H9 (cell line): ENCODE measurements around the gene ANKRD40. TPM values are rescaled to one million over a fixed set of nuclear protein-coding genes. Genes with fewer than 3 reads are reported as not detected.

Experiments used
- DNase-seq: peaks from one replicate; pipeline ENCODE4 v3.0.0-alpha.2; 2017
- H2AFZ ChIP-seq: one replicate; pipeline ENCODE4 v1.6.1; 2013; ENCODE audit warnings: mild to moderate bottlenecking, low read length, control low read depth, moderate library complexity
- H2AK5ac ChIP-seq: 2 replicates; pipeline ENCODE4 v1.6.1; 2013; ENCODE audit warnings: low read length, control low read depth, mixed read lengths; ENCODE audit not compliant: insufficient read length
- H2BK120ac ChIP-seq: one replicate; pipeline ENCODE4 v1.6.1; 2013; ENCODE audit warnings: low read depth, mild to moderate bottlenecking, low read length, control low read depth, inconsistent platforms; ENCODE audit not compliant: poor library complexity, severe bottlenecking
- H2BK12ac ChIP-seq: 2 replicates; pipeline ENCODE4 v1.6.1; 2013; ENCODE audit warnings: low read length, control low read depth, mixed read lengths, low read depth; ENCODE audit not compliant: insufficient read length
- H2BK15ac ChIP-seq: 2 replicates; pipeline ENCODE4 v1.6.1; 2013; ENCODE audit warnings: low read depth, low read length, control low read depth
- H2BK20ac ChIP-seq: one replicate; pipeline ENCODE4 v1.6.1; 2013; ENCODE audit warnings: low read depth, mild to moderate bottlenecking, low read length, control low read depth, inconsistent platforms; ENCODE audit not compliant: poor library complexity, severe bottlenecking
- H2BK5ac ChIP-seq: 2 replicates; pipeline ENCODE4 v1.6.1; 2013; ENCODE audit warnings: low read length, control low read depth, mixed read lengths; ENCODE audit not compliant: insufficient read length
- H3K14ac ChIP-seq: 2 replicates; pipeline ENCODE4 v1.6.1; 2013; ENCODE audit warnings: low read length, control low read depth; ENCODE audit not compliant: insufficient read depth
- H3K18ac ChIP-seq: 2 replicates; pipeline ENCODE4 v1.6.1; 2013; ENCODE audit warnings: low read depth, mild to moderate bottlenecking, mixed read lengths, low read length, control low read depth; ENCODE audit not compliant: insufficient read length
- H3K23ac ChIP-seq: 2 replicates; pipeline ENCODE4 v1.6.1; 2013; ENCODE audit warnings: low read length, control low read depth, mixed read lengths, low read depth; ENCODE audit not compliant: insufficient read length
- H3K23me2 ChIP-seq: 2 replicates; pipeline ENCODE4 v1.6.1; 2013; ENCODE audit warnings: low read depth, mild to moderate bottlenecking, mixed read lengths, low read length, control low read depth; ENCODE audit not compliant: insufficient read length, poor library complexity, severe bottlenecking
- H3K27ac ChIP-seq: 2 replicates; pipeline ENCODE4 v1.5.1; 2013; ENCODE audit warnings: low read length, control low read depth, mixed read lengths, low read depth; ENCODE audit not compliant: insufficient read length
- H3K27me3 ChIP-seq: 2 replicates; pipeline ENCODE4 v1.6.1; 2013; ENCODE audit warnings: low read length, control low read depth, inconsistent platforms; ENCODE audit not compliant: insufficient read depth
- H3K4ac ChIP-seq: 2 replicates; pipeline ENCODE4 v1.6.1; 2013; ENCODE audit warnings: low read depth, mild to moderate bottlenecking, control low read depth, inconsistent platforms, low read length, moderate library complexity
- H3K4me1 ChIP-seq: 2 replicates; pipeline ENCODE4 v1.6.1; 2013; ENCODE audit warnings: low read length, control low read depth, inconsistent platforms; ENCODE audit not compliant: insufficient read depth
- H3K4me2 ChIP-seq: 2 replicates; pipeline ENCODE4 v1.6.1; 2013; ENCODE audit warnings: low read length, control low read depth, mixed read lengths; ENCODE audit not compliant: insufficient read length, insufficient read depth
- H3K56ac ChIP-seq: 2 replicates; pipeline ENCODE4 v1.6.1; 2013; ENCODE audit warnings: low read depth, mild to moderate bottlenecking, mixed read lengths, low read length, control low read depth; ENCODE audit not compliant: insufficient read length
- H3K79me1 ChIP-seq: 2 replicates; pipeline ENCODE4 v1.6.1; 2013; ENCODE audit warnings: low read depth, mild to moderate bottlenecking, moderate library complexity, low read length, control low read depth, inconsistent platforms; ENCODE audit not compliant: insufficient read depth, poor library complexity, severe bottlenecking
- H3K79me2 ChIP-seq: 2 replicates; pipeline ENCODE4 v1.6.1; 2013; ENCODE audit warnings: low read length, control low read depth, inconsistent platforms; ENCODE audit not compliant: insufficient read depth
- H3K9ac ChIP-seq: 2 replicates; pipeline ENCODE4 v1.6.1; 2013; ENCODE audit warnings: low read length, control low read depth, mixed read lengths; ENCODE audit not compliant: insufficient read length; ENCODE audit errors: extremely low read depth
- H3K9me3 ChIP-seq: one replicate; pipeline ENCODE4 v1.6.1; 2013; ENCODE audit warnings: low read depth, low read length, inconsistent platforms; ENCODE audit not compliant: control insufficient read depth
- H3T11ph ChIP-seq: one replicate; pipeline ENCODE4 v1.6.1; 2013; ENCODE audit warnings: mild to moderate bottlenecking, low read length, control low read depth, inconsistent platforms
- H4K20me1 ChIP-seq: one replicate; pipeline ENCODE4 v1.6.1; 2013; ENCODE audit not compliant: control insufficient read depth, insufficient read length, insufficient read depth
- H4K5ac ChIP-seq: 2 replicates; pipeline ENCODE4 v1.6.1; 2013; ENCODE audit warnings: low read depth, mild to moderate bottlenecking, mixed read lengths, low read length, control low read depth; ENCODE audit not compliant: insufficient read length
- H4K8ac ChIP-seq: replicated peaks from 2 replicates; pipeline ENCODE4 v1.6.1; 2013; ENCODE audit warnings: low read length, control low read depth, mixed read lengths, low read depth; ENCODE audit not compliant: insufficient read length
- H4K91ac ChIP-seq: 2 replicates; pipeline ENCODE4 v1.6.1; 2013; ENCODE audit warnings: low read depth, mild to moderate bottlenecking, moderate library complexity, mixed read lengths, low read length, control low read depth; ENCODE audit not compliant: insufficient read length
- H3K27ac Mint-ChIP-seq, 3 experiments: 2 replicates in 2 of 3; 3 replicates in 1 of 3; pipeline ENCODE4 v1.8.0; 2020 to 2021; ENCODE audit warnings: mixed read lengths in 3 of 3, mild to moderate bottlenecking in 1 of 3, moderate library complexity in 1 of 3
- H3K27me3 Mint-ChIP-seq: 2 replicates; pipeline ENCODE4 v1.8.0; 2021; ENCODE audit warnings: low read depth, mild to moderate bottlenecking, moderate library complexity, mixed read lengths
- H3K36me3 Mint-ChIP-seq, 3 experiments: 2 replicates in 2 of 3; 3 replicates in 1 of 3; pipeline ENCODE4 v1.8.0; 2020 to 2021; ENCODE audit warnings: low read depth in 3 of 3, mixed read lengths in 3 of 3; ENCODE audit not compliant: insufficient read depth in 1 of 3
- H3K4me1 Mint-ChIP-seq, 2 experiments: 2 replicates each; pipeline ENCODE4 v1.8.0; 2020; ENCODE audit warnings: mixed read lengths in 2 of 2
- H3K4me3 Mint-ChIP-seq, 2 experiments: 2 replicates in 1 of 2; 3 replicates in 1 of 2; pipeline ENCODE4 v1.8.0; 2020 to 2021; ENCODE audit warnings: mild to moderate bottlenecking in 2 of 2, mixed read lengths in 2 of 2, moderate library complexity in 1 of 2
- H3K9me3 Mint-ChIP-seq, 2 experiments: 2 replicates in 1 of 2; 3 replicates in 1 of 2; pipeline ENCODE4 v1.8.0; 2020; ENCODE audit warnings: mild to moderate bottlenecking in 2 of 2, mixed read lengths in 2 of 2, moderate library complexity in 1 of 2
- whole genome bisulfite sequencing: extraction: QIAGEN DNeasy Blood & Tissue Kit; methylation state at CpG from one replicate; pipeline ENCODE4 v1.1.7; 2013; ENCODE audit warnings: missing lambda C conversion rate, low lambda C conversion rate, mixed read lengths; ENCODE audit not compliant: insufficient read length; ENCODE audit errors: extremely low coverage; 5-methylcytosine and 5-hydroxymethylcytosine counted together
- total RNA-seq: library from RNA; stranded (reverse); gene quantifications from 2 replicates; pipeline ENCODE4 v1.2.1, GENCODE V29; 2021
- TF ChIP-seq, protein P1 (sequence below): fragments of 200-600 bp; sonication (generic); conservative IDR thresholded peaks from 3 replicates; pipeline ENCODE4 v1.8.0; 2021; ENCODE audit warnings: antibody characterized with exemption, mild to moderate bottlenecking

Gene ANKRD40
- total RNA-seq, 1 experiment from 2014 or later, result 54.3 TPM

DNA sequence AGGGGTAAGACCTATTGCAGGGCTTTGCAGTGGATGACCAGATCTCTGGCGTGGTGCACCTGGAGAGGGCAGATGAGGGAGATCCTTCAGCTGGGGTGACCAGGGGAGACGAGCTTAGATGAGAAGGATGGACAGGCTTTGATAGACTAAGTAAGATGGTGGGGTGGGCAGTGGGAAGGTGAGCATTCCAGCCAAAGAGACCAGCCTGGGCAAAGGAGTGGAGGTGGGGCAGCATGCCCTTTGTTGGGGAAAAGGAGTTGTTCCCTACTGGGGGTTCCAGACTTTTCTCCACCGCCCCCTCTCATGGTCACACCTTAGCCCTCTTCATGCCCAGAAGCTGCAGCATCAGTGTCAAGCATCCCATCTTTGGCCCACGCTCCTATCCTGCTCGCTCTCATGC is 27.6 kb downstream of the ANKRD40 start:
- Mint-ChIP-seq H3K27ac (no peak overlapping the region), H3K4me1 (peaks cover 15 to 21% of the 10 kb centered on the region in 2 experiments), H3K4me3 (no peak overlapping the region)

More for the DNA sequence above, 27.6 kb downstream of the ANKRD40 start:
- Histone ChIP-seq H2AK5ac (no peak overlapping the region), H2BK5ac (no peak overlapping the region), H3K4me1 (no peaks in the 10 kb centered on the region), H3K56ac (no peak overlapping the region), H3K9me3 (no peaks in the 10 kb centered on the region), H4K5ac (no peak overlapping the region), H3K4me2 (no peak overlapping the region), H3K23ac (no peak overlapping the region), H4K20me1 (no peaks in the 10 kb centered on the region), H3K9ac (no peak overlapping the region), H2BK120ac (no peak overlapping the region), H3K4ac (no peak overlapping the region), H2AFZ (no peak overlapping the region), H3K79me2 (no peaks in the 10 kb centered on the region), H3K27me3 (no peaks in the 10 kb centered on the region), H3K14ac (no peak overlapping the region), H3K23me2 (no peaks in the 10 kb centered on the region), H2BK20ac (no peak overlapping the region), H3K27ac (no peak overlapping the region), H3K79me1 (no peaks in the 10 kb centered on the region), H4K91ac (no peak overlapping the region), H3K18ac (no peak overlapping the region), H3T11ph (no peak overlapping the region), H2BK15ac (no peak overlapping the region), H4K8ac (no peak overlapping the region), H2BK12ac (no peak overlapping the region)
- DNase-seq, result no peak
- WGBS, result no CpG with 5 or more reads among the region's 5 CpGs
- Mint-ChIP-seq H3K27me3 (peaks cover 3% of the 10 kb centered on the region), H3K9me3 (no peaks in the 10 kb centered on the region; a peak in 1 of 5 replicates), H3K36me3 (no peaks in the 10 kb centered on the region)
- TF ChIP-seq, protein P1, sequence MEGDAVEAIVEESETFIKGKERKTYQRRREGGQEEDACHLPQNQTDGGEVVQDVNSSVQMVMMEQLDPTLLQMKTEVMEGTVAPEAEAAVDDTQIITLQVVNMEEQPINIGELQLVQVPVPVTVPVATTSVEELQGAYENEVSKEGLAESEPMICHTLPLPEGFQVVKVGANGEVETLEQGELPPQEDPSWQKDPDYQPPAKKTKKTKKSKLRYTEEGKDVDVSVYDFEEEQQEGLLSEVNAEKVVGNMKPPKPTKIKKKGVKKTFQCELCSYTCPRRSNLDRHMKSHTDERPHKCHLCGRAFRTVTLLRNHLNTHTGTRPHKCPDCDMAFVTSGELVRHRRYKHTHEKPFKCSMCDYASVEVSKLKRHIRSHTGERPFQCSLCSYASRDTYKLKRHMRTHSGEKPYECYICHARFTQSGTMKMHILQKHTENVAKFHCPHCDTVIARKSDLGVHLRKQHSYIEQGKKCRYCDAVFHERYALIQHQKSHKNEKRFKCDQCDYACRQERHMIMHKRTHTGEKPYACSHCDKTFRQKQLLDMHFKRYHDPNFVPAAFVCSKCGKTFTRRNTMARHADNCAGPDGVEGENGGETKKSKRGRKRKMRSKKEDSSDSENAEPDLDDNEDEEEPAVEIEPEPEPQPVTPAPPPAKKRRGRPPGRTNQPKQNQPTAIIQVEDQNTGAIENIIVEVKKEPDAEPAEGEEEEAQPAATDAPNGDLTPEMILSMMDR, result no peak
